ENCODE results near the gene LRP1.

DNA sequence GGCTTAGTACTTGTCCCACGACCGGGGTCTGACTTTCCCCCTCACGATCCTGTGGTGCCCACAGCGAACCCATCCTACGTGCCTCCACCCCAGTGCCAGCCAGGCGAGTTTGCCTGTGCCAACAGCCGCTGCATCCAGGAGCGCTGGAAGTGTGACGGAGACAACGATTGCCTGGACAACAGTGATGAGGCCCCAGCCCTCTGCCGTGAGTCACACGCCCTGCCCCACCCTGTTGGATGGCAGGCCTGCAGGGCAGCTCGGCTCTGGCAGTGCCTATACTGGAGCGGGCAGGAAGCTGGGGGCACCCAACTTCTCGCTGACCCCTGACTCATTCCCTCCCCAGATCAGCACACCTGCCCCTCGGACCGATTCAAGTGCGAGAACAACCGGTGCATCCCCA lies 37.5 kb downstream of the LRP1 start:
- no peak for TF ChIP-seq POLR2AphosphoS5 (IDR thresholded peaks at IDR 0.05; ENCODE audit: low read depth, low read length)
- TF ChIP-seq SIN3A (IDR thresholded peaks at IDR 0.05; ENCODE audit: borderline replicate concordance, insufficient read depth, low read length): no peak
- TF ChIP-seq, protein P1, sequence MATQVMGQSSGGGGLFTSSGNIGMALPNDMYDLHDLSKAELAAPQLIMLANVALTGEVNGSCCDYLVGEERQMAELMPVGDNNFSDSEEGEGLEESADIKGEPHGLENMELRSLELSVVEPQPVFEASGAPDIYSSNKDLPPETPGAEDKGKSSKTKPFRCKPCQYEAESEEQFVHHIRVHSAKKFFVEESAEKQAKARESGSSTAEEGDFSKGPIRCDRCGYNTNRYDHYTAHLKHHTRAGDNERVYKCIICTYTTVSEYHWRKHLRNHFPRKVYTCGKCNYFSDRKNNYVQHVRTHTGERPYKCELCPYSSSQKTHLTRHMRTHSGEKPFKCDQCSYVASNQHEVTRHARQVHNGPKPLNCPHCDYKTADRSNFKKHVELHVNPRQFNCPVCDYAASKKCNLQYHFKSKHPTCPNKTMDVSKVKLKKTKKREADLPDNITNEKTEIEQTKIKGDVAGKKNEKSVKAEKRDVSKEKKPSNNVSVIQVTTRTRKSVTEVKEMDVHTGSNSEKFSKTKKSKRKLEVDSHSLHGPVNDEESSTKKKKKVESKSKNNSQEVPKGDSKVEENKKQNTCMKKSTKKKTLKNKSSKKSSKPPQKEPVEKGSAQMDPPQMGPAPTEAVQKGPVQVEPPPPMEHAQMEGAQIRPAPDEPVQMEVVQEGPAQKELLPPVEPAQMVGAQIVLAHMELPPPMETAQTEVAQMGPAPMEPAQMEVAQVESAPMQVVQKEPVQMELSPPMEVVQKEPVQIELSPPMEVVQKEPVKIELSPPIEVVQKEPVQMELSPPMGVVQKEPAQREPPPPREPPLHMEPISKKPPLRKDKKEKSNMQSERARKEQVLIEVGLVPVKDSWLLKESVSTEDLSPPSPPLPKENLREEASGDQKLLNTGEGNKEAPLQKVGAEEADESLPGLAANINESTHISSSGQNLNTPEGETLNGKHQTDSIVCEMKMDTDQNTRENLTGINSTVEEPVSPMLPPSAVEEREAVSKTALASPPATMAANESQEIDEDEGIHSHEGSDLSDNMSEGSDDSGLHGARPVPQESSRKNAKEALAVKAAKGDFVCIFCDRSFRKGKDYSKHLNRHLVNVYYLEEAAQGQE (IDR thresholded peaks at IDR 0.05; ENCODE audit: insufficient read depth in 1 of 2, low read depth in 2 of 2, low read length in 2 of 2): no peak

All from PFSK-1 (cell line).